ENCODE results near the gene MRPL47.

- TF ChIP-seq, protein P1, sequence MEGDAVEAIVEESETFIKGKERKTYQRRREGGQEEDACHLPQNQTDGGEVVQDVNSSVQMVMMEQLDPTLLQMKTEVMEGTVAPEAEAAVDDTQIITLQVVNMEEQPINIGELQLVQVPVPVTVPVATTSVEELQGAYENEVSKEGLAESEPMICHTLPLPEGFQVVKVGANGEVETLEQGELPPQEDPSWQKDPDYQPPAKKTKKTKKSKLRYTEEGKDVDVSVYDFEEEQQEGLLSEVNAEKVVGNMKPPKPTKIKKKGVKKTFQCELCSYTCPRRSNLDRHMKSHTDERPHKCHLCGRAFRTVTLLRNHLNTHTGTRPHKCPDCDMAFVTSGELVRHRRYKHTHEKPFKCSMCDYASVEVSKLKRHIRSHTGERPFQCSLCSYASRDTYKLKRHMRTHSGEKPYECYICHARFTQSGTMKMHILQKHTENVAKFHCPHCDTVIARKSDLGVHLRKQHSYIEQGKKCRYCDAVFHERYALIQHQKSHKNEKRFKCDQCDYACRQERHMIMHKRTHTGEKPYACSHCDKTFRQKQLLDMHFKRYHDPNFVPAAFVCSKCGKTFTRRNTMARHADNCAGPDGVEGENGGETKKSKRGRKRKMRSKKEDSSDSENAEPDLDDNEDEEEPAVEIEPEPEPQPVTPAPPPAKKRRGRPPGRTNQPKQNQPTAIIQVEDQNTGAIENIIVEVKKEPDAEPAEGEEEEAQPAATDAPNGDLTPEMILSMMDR (IDR thresholded peaks at IDR 0.05): no peak
- TF ChIP-seq POLR2AphosphoS5 (IDR thresholded peaks at IDR 0.05): no peak
Observed at GRCh38 chr3:179546814-179547241, 57.6 kb downstream of the MRPL47 start.
